GM23338 (cell line): ENCODE measurements around the gene SLC25A47. TPM values are rescaled to one million over a fixed set of nuclear protein-coding genes. Genes with fewer than 3 reads are reported as not detected.
"Not testable (repeated sequence)": the region's sequence is repeated elsewhere in the genome, so short reads cannot be mapped to it uniquely, and the experiment has no call there.

Experiments
- ATAC-seq: fragments of 200-7000 bp; cut with Tn5 transposase; 3 replicates; pipeline ENCODE4 v1.9.1; 2020
- DNase-seq: peaks from one replicate; pipeline ENCODE4 v3.0.0-alpha.2; 2015; ENCODE audit warnings: low spot score
- H2AFZ ChIP-seq: fragments of 200-600 bp; sonication (generic); 2 replicates; pipeline ENCODE4 v1.8.0; 2016; ENCODE audit warnings: antibody characterized with exemption, mild to moderate bottlenecking, moderate library complexity
- H3F3A ChIP-seq: fragments of 200-600 bp; sonication (generic); replicated peaks from 2 replicates; pipeline ENCODE4 v1.8.0; 2017; ENCODE audit warnings: antibody characterized with exemption, mixed run types, low read depth
- H3K27ac ChIP-seq: fragments of 200-600 bp; sonication (generic); 2 replicates; pipeline ENCODE4 v1.6.1; 2016; ENCODE audit warnings: low read depth
- H3K27me3 ChIP-seq: fragments of 200-600 bp; sonication (generic); 2 replicates; pipeline ENCODE4 v1.8.0; 2016; ENCODE audit warnings: mild to moderate bottlenecking, mixed run types, moderate library complexity; ENCODE audit not compliant: insufficient read depth
- H3K36me3 ChIP-seq: fragments of 200-600 bp; sonication (generic); 2 replicates; pipeline ENCODE4 v1.8.0; 2016; ENCODE audit warnings: mild to moderate bottlenecking; ENCODE audit not compliant: insufficient read depth
- H3K4me1 ChIP-seq: fragments of 200-600 bp; sonication (generic); 2 replicates; pipeline ENCODE4 v1.8.0; 2016; ENCODE audit warnings: mild to moderate bottlenecking, moderate library complexity; ENCODE audit not compliant: insufficient read depth
- H3K4me2 ChIP-seq: fragments of 200-600 bp; sonication (generic); 2 replicates; pipeline ENCODE4 v1.7.1; 2017; ENCODE audit warnings: mixed run types
- H3K4me3 ChIP-seq: fragments of 200-600 bp; sonication (generic); 2 replicates; pipeline ENCODE4 v1.6.1; 2016; ENCODE audit warnings: mixed run types
- H3K79me2 ChIP-seq: fragments of 200-600 bp; sonication (generic); replicated peaks from 2 replicates; pipeline ENCODE4 v1.8.0; 2017; ENCODE audit warnings: mild to moderate bottlenecking; ENCODE audit not compliant: insufficient read depth
- H3K9me2 ChIP-seq: fragments of 200-600 bp; sonication (generic); 2 replicates; pipeline ENCODE4 v1.8.0; 2017; ENCODE audit not compliant: insufficient read depth
- H4K20me1 ChIP-seq: fragments of 200-600 bp; sonication (generic); replicated peaks from 2 replicates; pipeline ENCODE4 v1.8.0; 2017; ENCODE audit warnings: mild to moderate bottlenecking; ENCODE audit not compliant: insufficient read depth
- H3K27ac Mint-ChIP-seq: 2 replicates; pipeline ENCODE4 v1.8.0; 2020; ENCODE audit warnings: inconsistent platforms, mild to moderate bottlenecking, moderate library complexity, mixed read lengths
- H3K27me3 Mint-ChIP-seq: 3 replicates; pipeline ENCODE4 v1.8.0; 2022; ENCODE audit warnings: low read depth, mild to moderate bottlenecking, moderate library complexity, mixed read lengths, inconsistent platforms; ENCODE audit not compliant: insufficient read depth, poor library complexity
- H3K36me3 Mint-ChIP-seq: 3 replicates; pipeline ENCODE4 v1.8.0; 2021; ENCODE audit warnings: low read depth, mild to moderate bottlenecking, inconsistent platforms, moderate library complexity, mixed read lengths
- H3K4me1 Mint-ChIP-seq: 3 replicates; pipeline ENCODE4 v1.8.0; 2020; ENCODE audit warnings: mild to moderate bottlenecking, inconsistent platforms, mixed read lengths
- H3K4me3 Mint-ChIP-seq: 3 replicates; pipeline ENCODE4 v1.8.0; 2021; ENCODE audit warnings: moderate library complexity, mild to moderate bottlenecking, inconsistent platforms, mixed read lengths
- H3K9me3 Mint-ChIP-seq: 3 replicates; pipeline ENCODE4 v1.8.0; 2020; ENCODE audit warnings: moderate library complexity, mild to moderate bottlenecking, inconsistent platforms, mixed read lengths
- CREB1 ChIP-seq: fragments of 250-450 bp; sonication (Bioruptor Pico); IDR thresholded peaks from 2 replicates; pipeline ENCODE4 v1.5.0; 2020; ENCODE audit warnings: low read depth, mild to moderate bottlenecking, moderate library complexity
- EZH2 ChIP-seq: fragments of 200-600 bp; sonication (generic); IDR thresholded peaks from one replicate; pipeline ENCODE4 v1.8.0; 2017; ENCODE audit warnings: antibody characterized with exemption, mild to moderate bottlenecking, low read depth; ENCODE audit not compliant: unreplicated experiment
- JUNB ChIP-seq: IDR thresholded peaks from one replicate; pipeline ENCODE4 v1.6.1; 2016; ENCODE audit warnings: antibody characterized with exemption; ENCODE audit not compliant: unreplicated experiment
- NANOG ChIP-seq: IDR thresholded peaks from 2 replicates; pipeline ENCODE4 v1.6.1; 2016; ENCODE audit warnings: antibody characterized with exemption, borderline replicate concordance
- POLR2AphosphoS5 ChIP-seq: IDR thresholded peaks from 2 replicates; pipeline ENCODE4 v1.6.1; 2016; ENCODE audit warnings: antibody characterized with exemption, low read depth
- STAT1 ChIP-seq: IDR thresholded peaks from one replicate; pipeline ENCODE4 v1.6.1; 2016; ENCODE audit warnings: antibody characterized with exemption; ENCODE audit not compliant: unreplicated experiment
- ZNF114 ChIP-seq: fragments of 250-450 bp; sonication (Bioruptor Pico); IDR thresholded peaks from 2 replicates; pipeline ENCODE4 v1.5.0; 2020; ENCODE audit warnings: mild to moderate bottlenecking, moderate library complexity
- ZNF331 ChIP-seq: fragments of 250-450 bp; sonication (Bioruptor Pico); IDR thresholded peaks from 2 replicates; pipeline ENCODE4 v1.5.0; 2020; ENCODE audit warnings: low read depth, mild to moderate bottlenecking, moderate library complexity
- polyA plus RNA-seq: library from polyadenylated mRNA; unstranded; fragments of >200 nt; fragmentation: Nextera tagmentation; extraction: Ambion mirVana; gene quantifications from 2 replicates; pipeline ENCODE4 v1.2.1, GENCODE V29; 2016
- total RNA-seq: library from RNA; depleted of rRNA; stranded (reverse); fragments of >200 nt; shearing (Covaris generic); gene quantifications from 2 replicates; pipeline ENCODE4 v1.2.3, GENCODE V29; 2014
- TF ChIP-seq, protein P1 (sequence below): fragments of 250-450 bp; sonication (Bioruptor Pico); IDR thresholded peaks from 2 replicates; pipeline ENCODE4 v1.5.0; 2020; ENCODE audit warnings: mild to moderate bottlenecking, moderate library complexity
- TF ChIP-seq, protein P2 (sequence below): IDR thresholded peaks from one replicate; pipeline ENCODE4 v1.6.1; 2018; ENCODE audit warnings: antibody characterized with exemption; ENCODE audit not compliant: unreplicated experiment
- TF ChIP-seq, protein P3 (sequence below): IDR thresholded peaks from 2 replicates; pipeline ENCODE4 v1.6.1; 2016; ENCODE audit warnings: antibody characterized with exemption

Gene SLC25A47
- total and polyA plus RNA-seq, 2 experiments from 2014 or later = not detected

DNA sequence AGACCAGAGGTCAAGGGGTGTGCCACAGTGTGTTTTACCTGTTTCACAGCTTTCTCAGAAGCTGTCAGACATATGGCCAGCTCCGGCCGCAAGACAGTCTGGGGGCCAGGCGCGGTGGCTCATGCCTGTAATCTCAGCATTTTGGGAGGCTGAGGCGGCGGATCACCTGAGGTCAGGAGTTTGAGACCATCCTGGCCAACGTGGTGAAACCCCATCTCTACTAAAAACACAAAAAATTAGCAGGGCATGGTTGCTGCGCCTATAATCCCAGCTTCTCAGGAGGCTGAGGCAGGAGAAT is 35.2 kb upstream of the SLC25A47 start:
- Mint-ChIP-seq H3K36me3 (peaks cover 23% of the 10 kb centered on the region; the same call in 2 of the 3 replicates), H3K27me3 (peaks cover 18% of the 10 kb centered on the region), H3K4me1 (peaks cover 46% of the 10 kb centered on the region)
- H3K4me3 ChIP-seq, H3K4me3 Mint-ChIP-seq, H3K27ac Mint-ChIP-seq, H3K9me3 Mint-ChIP-seq, DNase-seq, ATAC-seq, H3K36me3 ChIP-seq, H3K79me2 ChIP-seq, H3K27me3 ChIP-seq, H2AFZ ChIP-seq, H3K4me2 ChIP-seq, H3K27ac ChIP-seq, H3K9me2 ChIP-seq: not testable (repeated sequence)
- H3K4me1 ChIP-seq = peaks cover 13% of the 10 kb centered on the region
- peaks cover 16% of the 10 kb centered on the region for H4K20me1 ChIP-seq
- H3F3A ChIP-seq = peaks cover 22% of the 10 kb centered on the region; the same call in 1 of the 2 replicates

DNA sequence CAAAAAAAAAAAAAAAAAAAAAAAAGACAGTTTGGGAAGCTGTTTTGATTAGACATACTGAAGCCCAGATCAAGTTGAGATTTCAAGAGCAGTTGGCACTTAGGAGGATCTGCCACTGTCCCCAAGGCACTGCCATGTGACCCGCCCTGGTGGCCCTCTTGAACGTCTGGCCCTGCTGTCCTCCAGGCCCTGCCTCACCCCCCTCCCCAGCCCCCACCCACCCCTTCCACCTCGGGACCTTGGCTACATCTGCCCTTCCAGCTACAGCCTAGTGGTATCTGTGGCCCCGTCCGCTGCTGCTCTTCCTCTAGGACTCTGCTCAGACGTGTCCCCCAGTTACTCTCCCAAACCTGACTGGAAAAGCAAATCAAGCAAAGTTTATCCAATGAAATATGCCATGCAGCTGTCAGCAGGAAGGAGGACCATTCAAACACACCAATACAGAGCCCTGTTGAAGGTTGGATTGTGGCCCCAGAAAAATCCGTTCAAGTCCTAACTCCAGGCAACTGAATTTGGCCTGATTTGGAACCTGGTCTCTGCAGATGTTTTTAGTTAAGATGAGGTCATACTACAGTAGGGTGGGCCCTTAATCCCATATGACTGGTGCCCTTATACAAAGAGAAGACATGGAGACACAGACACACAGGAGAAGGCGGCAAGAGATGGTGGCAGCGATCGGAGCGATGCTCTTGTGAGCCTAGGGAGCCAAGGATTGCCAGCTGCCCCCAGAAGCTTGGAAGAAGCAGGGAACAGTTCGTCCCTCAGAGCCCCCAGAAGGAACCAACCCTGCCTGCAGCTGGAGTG is 34.6 kb upstream of the SLC25A47 start:
- no peaks in the 10 kb centered on the region for H3K9me2 ChIP-seq
- H4K20me1 ChIP-seq = peaks cover 13% of the 10 kb centered on the region
- H3K27me3 ChIP-seq = no peaks in the 10 kb centered on the region
- H3K4me1 ChIP-seq = peaks cover 13% of the 10 kb centered on the region
- Mint-ChIP-seq H3K36me3 (peaks cover 25% of the 10 kb centered on the region; the same call in 2 of the 3 replicates), H3K9me3 (no peaks in the 10 kb centered on the region), H3K27ac (peak overlapping the region; percentile 66; the same call in 1 of the 2 replicates), H3K27me3 (peaks cover 18% of the 10 kb centered on the region), H3K4me3 (no peak overlapping the region), H3K4me1 (peaks cover 46% of the 10 kb centered on the region)
- no peak for DNase-seq
- H3K4me2 ChIP-seq = no peak overlapping the region
- H3F3A ChIP-seq = peaks cover 20% of the 10 kb centered on the region; the same call in 1 of the 2 replicates
- no peak overlapping the region for H3K4me3 ChIP-seq
- no peak overlapping the region for H2AFZ ChIP-seq
- ATAC-seq = no peak
- peak overlapping the region; percentile 45; the same call in 1 of the 2 replicates for H3K27ac ChIP-seq
- H3K36me3 ChIP-seq = no peaks in the 10 kb centered on the region; the same call in 1 of the 2 replicates
- no peaks in the 10 kb centered on the region for H3K79me2 ChIP-seq
- TF ChIP-seq, protein P1, sequence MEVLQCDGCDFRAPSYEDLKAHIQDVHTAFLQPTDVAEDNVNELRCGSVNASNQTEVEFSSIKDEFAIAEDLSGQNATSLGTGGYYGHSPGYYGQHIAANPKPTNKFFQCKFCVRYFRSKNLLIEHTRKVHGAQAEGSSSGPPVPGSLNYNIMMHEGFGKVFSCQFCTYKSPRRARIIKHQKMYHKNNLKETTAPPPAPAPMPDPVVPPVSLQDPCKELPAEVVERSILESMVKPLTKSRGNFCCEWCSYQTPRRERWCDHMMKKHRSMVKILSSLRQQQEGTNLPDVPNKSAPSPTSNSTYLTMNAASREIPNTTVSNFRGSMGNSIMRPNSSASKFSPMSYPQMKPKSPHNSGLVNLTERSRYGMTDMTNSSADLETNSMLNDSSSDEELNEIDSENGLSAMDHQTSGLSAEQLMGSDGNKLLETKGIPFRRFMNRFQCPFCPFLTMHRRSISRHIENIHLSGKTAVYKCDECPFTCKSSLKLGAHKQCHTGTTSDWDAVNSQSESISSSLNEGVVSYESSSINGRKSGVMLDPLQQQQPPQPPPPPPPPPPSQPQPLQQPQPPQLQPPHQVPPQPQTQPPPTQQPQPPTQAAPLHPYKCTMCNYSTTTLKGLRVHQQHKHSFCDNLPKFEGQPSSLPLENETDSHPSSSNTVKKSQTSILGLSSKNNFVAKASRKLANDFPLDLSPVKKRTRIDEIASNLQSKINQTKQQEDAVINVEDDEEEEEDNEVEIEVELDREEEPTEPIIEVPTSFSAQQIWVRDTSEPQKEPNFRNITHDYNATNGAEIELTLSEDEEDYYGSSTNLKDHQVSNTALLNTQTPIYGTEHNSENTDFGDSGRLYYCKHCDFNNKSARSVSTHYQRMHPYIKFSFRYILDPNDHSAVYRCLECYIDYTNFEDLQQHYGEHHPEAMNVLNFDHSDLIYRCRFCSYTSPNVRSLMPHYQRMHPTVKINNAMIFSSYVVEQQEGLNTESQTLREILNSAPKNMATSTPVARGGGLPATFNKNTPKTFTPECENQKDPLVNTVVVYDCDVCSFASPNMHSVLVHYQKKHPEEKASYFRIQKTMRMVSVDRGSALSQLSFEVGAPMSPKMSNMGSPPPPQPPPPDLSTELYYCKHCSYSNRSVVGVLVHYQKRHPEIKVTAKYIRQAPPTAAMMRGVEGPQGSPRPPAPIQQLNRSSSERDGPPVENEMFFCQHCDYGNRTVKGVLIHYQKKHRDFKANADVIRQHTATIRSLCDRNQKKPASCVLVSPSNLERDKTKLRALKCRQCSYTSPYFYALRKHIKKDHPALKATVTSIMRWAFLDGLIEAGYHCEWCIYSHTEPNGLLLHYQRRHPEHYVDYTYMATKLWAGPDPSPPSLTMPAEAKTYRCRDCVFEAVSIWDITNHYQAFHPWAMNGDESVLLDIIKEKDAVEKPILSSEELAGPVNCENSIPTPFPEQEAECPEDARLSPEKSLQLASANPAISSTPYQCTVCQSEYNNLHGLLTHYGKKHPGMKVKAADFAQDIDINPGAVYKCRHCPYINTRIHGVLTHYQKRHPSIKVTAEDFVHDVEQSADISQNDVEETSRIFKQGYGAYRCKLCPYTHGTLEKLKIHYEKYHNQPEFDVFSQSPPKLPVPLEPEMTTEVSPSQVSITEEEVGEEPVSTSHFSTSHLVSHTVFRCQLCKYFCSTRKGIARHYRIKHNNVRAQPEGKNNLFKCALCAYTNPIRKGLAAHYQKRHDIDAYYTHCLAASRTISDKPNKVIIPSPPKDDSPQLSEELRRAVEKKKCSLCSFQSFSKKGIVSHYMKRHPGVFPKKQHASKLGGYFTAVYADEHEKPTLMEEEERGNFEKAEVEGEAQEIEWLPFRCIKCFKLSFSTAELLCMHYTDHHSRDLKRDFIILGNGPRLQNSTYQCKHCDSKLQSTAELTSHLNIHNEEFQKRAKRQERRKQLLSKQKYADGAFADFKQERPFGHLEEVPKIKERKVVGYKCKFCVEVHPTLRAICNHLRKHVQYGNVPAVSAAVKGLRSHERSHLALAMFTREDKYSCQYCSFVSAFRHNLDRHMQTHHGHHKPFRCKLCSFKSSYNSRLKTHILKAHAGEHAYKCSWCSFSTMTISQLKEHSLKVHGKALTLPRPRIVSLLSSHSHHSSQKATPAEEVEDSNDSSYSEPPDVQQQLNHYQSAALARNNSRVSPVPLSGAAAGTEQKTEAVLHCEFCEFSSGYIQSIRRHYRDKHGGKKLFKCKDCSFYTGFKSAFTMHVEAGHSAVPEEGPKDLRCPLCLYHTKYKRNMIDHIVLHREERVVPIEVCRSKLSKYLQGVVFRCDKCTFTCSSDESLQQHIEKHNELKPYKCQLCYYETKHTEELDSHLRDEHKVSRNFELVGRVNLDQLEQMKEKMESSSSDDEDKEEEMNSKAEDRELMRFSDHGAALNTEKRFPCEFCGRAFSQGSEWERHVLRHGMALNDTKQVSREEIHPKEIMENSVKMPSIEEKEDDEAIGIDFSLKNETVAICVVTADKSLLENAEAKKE = no peak
- TF ChIP-seq ZNF114 = no peak
- TF ChIP-seq CREB1 (CRISPR knock-in tag) = no peak
- no peak for TF ChIP-seq EZH2
- TF ChIP-seq, protein P2, sequence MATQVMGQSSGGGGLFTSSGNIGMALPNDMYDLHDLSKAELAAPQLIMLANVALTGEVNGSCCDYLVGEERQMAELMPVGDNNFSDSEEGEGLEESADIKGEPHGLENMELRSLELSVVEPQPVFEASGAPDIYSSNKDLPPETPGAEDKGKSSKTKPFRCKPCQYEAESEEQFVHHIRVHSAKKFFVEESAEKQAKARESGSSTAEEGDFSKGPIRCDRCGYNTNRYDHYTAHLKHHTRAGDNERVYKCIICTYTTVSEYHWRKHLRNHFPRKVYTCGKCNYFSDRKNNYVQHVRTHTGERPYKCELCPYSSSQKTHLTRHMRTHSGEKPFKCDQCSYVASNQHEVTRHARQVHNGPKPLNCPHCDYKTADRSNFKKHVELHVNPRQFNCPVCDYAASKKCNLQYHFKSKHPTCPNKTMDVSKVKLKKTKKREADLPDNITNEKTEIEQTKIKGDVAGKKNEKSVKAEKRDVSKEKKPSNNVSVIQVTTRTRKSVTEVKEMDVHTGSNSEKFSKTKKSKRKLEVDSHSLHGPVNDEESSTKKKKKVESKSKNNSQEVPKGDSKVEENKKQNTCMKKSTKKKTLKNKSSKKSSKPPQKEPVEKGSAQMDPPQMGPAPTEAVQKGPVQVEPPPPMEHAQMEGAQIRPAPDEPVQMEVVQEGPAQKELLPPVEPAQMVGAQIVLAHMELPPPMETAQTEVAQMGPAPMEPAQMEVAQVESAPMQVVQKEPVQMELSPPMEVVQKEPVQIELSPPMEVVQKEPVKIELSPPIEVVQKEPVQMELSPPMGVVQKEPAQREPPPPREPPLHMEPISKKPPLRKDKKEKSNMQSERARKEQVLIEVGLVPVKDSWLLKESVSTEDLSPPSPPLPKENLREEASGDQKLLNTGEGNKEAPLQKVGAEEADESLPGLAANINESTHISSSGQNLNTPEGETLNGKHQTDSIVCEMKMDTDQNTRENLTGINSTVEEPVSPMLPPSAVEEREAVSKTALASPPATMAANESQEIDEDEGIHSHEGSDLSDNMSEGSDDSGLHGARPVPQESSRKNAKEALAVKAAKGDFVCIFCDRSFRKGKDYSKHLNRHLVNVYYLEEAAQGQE = no peak
- TF ChIP-seq NANOG = no peak
- TF ChIP-seq, protein P3, sequence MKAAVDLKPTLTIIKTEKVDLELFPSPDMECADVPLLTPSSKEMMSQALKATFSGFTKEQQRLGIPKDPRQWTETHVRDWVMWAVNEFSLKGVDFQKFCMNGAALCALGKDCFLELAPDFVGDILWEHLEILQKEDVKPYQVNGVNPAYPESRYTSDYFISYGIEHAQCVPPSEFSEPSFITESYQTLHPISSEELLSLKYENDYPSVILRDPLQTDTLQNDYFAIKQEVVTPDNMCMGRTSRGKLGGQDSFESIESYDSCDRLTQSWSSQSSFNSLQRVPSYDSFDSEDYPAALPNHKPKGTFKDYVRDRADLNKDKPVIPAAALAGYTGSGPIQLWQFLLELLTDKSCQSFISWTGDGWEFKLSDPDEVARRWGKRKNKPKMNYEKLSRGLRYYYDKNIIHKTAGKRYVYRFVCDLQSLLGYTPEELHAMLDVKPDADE = no peak
- no peak for TF ChIP-seq ZNF331 (CRISPR knock-in tag)
- no peak for TF ChIP-seq JUNB
- TF ChIP-seq POLR2AphosphoS5 = no peak
- no peak for TF ChIP-seq STAT1
